Iris pigment epithelial cell (primary cell): ENCODE data around the gene FRMD1.

Source experiments
- DNase-seq: peaks from one replicate; pipeline ENCODE4 v3.0.0-alpha.2; 2011; ENCODE audit warnings: low read depth

The FRMD1 gene

DNA sequence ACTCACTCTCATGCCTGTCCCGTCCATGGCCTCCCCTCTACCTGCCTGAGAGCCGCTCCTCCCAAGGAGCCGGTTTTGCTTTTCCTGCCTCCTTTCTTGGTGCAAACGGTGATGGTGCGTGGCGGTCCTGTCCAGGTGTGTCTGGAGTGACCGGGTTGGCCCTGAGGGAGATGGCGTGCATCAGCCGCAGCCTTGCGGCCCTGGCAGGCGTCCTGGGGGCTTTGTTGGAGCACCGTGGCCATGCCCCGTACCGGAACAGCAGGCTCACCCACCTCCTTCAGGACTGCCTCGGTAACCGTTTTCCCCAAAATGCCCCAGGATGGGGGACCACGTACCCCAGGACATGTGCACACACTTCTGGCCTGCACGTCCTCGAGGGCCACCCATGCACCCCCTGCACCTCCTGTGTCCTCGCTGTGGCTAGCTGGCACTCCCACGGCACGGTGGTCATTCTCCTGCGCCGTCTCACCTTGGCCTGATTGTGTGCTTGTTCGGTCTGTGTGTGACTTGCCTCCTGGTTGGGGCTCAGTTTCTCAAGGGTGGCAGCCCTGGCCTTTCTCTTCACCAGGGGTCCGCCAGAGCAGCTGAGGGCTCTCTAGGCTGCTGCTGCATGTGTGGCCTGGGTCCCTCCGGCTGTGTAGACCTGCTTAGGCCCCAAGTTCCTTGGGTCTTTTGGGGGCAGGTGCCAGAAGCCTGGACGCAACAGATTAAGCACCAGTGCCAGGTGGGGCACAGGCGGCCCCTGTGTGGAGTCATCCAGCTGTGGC lies 36.4 kb downstream of the FRMD1 start:
- DNase-seq: no peak

DNA sequence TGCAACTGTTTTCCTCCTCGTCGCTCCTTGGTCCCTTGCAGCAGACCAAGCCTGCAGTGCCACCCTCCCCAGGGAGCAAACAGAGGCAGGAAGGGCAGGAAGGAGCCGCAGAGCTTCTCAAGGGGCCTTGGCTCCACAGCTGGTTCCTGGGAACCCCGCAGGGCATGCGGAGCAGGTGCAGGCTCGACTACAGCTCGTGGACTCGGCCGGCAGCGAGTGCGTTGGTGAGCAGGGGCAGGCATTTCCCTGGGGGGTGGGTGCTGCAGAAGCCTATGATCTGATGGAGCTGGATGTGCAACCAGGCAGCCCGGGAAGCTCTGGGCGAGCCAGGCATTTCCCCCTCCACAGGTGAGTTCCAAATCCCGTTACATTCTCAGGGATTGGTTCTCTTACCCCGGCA lies 37.1 kb downstream of the FRMD1 start:
- DNase-seq: no peak

DNA sequence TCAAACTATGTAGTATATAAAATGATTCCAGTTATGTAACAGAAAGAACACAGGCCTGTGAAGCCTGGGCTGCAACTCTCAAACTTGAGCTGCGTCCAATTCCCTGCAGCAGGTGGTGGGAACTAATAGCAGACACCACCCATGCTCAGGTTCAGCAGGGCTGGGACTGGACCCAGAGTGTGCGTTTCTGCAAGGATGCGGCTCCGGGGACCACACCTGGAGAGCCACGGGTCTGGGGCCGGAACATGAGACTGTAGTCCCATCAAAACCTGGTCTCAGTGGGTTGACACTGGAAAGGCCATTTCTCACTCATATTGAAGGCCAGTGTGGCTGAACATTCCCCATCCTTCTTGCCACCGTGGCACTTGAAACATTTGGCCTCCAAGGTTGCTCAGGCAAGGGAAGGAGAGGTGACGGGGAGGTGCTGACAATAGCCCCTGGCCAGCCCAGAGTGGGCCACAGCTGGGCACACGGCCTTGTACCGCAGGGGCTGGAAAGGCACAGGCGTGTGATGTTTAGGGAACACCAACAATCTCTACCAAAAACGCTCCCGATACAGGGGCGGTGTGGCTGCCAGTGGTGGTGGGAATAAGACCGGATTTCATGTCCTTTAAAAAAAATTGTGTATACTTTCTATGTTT lies 38.0 kb downstream of the FRMD1 start:
- no peak for DNase-seq

DNA sequence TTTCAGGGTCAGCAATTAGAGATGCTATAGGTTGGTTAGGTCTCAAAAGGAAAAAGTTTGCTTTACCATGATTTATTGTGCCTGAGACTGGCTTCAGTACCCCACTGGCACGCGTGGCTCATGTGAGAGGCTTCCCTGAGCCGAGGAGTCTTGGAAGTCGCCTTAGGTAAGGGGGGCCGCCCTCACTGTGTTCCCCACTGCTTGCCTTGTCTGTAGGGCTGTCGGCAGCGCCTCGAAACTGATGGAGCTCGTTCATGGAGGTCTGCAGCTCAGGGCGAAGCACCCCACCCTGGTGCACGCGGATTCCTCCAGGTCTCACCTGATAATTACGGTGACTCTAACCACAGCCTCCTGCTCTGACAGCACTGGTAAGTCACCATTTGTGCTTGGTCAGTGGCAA lies 39.2 kb downstream of the FRMD1 start:
- no peak for DNase-seq

DNA sequence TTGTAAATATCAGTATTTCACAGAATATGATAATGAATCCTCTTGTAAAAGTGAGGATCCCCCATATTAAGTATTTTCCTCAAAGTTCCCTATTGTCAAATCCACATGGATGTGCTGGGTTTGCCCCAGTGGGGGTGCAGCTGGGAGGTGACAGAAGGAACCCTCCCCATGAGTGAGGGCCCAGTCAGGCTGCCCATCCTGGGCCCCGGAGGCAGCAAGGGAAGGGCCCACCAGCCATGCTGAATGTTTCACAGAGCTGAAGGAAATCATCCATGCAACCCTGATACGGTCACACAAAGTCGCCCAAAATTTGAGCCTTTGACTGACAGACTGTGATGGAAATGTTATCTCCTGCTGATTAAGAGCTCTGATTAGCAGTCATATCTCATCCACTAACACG lies 39.7 kb downstream of the FRMD1 start:
- no peak for DNase-seq

DNA sequence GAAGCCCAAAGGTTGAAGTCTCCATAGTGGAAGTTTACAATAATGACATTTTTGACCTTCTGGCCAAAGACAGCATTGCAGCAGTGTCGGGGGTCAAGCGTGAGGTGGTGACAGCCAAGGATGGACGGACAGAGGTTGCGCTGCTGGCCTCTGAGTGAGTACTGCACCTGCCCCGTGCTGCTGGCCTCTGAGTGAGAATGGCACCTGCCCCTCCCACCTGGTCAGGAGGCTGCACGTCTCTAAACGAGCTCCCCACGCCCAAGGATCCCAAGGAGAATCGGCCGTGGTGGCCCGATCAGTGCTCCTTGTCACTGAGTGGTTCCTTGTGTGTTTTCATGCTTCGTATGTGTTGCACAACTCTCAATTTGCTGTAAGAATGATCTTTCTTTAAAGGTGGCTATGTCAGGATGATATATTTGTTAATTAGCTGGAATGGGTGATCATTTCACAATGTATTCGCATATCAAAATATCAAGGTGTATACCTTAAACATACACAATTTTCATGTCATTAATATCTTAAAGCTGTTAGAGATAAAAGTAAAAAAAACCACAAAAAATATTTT lies 40.4 kb downstream of the FRMD1 start:
- no peak for DNase-seq

DNA sequence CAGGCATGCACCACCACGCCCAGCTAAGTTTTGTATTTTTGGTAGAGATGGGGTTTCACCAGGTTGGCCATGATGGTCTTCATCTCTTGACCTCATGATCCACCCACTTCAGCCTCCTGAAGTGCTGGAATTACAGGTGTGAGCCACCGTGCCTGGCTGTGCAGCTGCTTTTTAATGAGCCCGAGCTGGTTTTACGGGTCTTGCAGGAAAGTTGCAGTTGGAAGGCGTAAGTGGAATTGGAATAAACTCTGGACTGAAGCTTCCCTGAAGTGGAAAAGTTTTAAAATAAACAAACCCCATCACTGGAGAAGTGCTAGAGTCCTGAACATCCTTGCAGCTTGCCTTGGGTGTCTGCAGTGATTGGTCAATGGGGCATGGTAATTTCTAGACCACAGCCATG lies 41.2 kb downstream of the FRMD1 start:
- DNase-seq: no peak

DNA sequence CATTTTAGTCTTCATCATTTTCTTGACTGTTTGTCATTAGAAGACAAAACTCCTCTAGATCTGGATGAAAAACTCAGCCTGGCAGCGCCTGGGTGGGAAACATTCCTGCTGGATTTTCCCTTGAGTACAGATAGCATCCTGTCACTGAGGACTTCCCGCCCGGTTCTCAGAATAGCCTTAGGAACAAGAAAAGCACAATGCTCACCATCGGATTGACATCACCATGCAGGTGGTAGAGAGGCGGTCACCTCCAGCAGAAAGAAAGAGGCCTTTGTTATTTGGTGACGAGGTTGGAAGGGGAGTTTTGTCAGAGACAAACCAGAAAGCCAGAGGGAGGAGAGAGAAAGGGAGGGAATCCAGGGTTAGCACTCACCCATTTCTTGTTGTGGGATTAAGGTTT lies 41.8 kb downstream of the FRMD1 start:
- no peak for DNase-seq

DNA sequence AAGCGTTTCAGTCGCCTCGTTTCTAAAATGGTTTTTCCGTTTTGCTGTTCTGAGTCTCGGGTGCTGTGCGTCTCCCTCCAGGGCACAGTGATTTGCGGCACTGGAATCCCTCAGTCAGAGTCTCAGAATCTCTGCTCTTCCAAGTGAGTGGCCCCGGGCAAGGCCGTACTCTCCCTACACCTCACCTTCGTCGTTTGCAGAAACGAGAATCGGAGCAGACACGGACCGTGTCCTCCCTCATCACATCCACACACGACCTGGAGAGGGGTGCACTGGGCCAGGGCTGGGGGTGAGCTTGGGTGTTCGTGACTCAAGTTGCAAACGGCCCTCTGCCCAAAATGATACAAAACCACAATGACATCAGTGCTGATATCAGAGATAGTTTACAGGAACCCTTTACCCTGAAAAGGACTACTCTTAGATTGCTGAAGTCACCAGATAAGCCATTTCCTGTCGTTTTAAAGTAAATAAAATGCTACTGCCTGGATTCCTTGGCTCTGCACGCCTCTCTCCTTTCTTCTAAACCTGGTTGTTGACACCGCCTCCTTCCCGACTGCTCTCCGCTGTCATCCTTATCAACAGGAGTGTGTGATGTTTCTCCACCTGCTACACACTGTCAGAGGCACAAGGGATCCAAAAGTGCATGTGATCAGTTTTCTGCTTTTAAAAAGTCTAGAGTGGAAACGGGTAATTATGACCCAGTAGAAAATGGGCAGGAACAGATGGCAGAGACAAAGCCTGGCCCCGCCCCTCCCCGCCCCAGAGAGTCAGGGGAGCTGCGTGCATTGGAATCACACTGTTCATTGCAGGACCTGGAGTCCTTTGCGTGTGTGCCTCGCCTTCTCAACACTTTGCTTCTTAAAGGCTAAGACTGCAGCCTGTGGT lies 43.1 kb downstream of the FRMD1 start:
- peak; percentile 36 for DNase-seq

DNA sequence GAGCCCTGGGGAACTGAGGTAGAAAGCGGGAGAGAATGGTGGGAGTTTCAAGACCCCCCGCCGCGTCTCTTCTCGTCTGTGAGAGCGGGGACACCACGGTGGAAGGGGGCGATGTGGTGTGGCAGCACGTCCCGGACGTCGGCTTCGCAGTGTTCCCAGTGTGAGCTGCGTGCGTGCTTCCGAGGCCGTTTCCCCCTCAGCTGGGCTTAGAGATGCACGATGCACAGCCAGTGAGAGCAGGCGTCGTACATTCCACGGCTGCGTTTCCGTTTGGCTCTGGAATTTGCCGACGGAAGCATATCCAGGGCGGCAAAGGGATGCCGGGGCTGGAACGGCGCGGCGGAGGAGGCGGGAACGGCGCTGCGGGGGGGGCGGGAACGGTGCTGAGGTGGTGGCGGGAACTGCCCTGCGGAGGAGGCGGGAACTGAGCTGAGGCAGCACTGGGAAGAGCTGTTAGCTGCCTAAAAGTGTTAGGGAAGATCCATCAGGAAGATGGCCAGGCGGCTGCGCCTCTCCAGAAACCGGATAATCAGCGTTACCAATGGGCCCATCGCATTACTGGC lies 43.8 kb downstream of the FRMD1 start:
- peak; percentile 69 for DNase-seq

DNA sequence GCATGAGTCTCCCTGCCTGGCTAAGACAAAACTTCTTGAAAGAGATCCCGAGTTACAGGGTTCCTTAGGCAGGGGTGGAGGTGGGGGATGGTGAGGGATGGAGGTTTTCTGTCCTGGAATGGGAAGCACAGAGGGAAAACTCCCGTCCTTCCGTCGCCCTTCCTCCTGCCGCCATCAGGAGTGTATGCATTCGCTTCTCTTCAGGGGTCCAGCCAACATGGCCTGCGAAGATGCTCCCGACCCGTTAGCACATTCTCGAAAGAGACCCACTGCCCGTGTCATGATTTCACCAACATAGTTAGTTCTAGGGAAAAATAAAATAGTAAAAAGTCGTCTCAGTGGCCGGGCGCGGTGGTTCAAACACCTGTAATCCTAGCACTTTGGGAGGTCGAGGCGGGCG lies 44.5 kb downstream of the FRMD1 start:
- DNase-seq: no peak

DNA sequence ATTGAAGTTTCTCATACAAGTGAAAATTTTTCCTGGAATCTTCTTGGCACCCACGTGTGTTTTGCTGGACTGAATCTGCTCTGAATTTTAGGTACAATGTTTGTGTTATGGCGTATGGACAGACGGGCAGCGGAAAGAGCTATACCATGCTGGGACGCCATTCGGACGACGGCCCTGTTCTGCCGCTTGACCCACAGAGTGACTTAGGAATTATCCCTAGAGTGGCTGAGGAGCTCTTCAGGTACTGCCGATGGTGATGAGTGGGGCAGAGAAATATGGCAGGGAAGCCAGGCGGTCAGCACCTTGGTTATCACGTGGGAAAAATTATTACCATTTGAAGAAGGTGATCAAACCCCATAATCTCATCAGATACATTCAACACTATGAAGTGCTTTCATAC lies 45.2 kb downstream of the FRMD1 start:
- no peak for DNase-seq

DNA sequence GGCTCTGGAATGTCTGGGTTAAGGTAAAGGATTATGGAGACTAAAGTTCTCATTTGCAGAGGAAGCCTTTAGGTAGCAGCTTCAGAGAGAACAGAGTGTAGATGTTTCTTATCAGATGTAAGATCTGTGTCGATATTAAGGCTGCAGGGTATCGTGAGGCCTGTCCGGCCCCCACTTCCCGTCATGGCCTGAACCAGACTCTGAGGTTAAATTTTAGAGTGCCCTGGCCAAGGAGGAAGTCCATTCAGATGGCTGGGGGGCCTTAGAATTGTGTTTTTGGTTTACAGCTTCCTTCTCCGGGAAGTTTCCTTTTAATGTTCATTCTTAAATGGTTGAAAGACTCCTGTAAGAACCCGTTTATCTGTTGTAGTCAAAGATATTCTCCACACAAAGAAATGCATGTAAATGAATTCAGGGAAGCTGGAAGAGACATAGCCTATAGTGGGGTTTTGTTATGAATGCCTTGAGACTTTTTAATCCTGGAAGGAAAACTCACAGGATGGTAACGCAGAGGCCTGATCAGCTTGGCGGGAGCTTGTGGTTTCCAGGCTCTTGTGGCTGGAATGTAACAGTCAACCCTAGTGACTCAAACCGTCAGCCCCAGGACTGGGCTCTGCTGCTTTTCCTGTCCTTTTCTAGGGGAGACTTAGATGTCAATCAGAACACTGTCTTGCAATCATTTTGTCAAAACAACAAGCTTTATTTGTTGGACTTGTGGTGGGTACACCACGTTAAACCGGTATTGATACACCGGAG lies 46.8 kb downstream of the FRMD1 start:
- DNase-seq: peak; percentile 86

DNA sequence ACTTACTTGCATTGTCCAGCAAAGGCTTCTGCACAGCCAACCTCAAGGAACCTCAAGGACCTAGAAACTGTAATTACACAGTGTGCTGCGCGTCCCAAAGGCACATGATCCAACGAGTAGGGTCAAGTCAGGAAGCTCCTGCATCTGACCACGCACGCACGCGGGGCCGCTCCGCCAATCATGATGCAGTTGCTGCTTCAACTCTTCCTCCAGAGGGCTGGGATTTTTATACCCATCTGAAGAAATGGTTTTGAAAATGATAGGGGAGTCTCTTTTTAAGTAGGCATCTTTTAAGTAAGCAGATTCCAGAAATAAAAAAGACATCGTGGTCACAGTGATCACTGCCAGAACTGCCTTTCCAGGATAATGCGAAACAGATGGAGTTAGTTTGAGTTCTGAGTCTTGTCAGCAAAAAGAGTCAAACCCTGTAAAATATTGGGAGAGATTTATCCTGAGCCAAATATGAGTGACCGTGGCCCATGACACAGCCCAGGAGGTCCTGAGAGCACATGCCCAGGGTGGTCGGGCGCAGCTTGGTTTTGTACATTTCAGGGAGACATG lies 47.5 kb downstream of the FRMD1 start:
- DNase-seq: peak; percentile 31

DNA sequence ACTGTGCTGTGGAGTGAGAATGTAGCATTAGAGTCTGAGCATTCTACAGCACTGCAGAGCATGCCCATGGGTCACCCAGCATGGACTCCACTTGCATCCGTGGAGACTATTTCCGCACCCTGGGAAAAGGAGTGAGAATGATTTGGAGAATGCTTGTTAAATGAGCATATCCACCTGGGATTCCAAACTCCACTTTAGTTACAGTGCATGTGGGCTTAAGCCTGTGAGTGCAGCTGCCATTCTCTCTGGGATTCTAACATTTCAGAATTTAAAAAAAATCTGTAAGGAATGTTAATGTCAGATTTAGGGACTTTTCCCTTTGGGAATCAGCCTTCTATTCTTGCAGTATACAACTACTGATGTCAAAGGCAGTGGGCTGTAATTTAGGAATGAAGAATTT lies 48.1 kb downstream of the FRMD1 start:
- no peak for DNase-seq

DNA sequence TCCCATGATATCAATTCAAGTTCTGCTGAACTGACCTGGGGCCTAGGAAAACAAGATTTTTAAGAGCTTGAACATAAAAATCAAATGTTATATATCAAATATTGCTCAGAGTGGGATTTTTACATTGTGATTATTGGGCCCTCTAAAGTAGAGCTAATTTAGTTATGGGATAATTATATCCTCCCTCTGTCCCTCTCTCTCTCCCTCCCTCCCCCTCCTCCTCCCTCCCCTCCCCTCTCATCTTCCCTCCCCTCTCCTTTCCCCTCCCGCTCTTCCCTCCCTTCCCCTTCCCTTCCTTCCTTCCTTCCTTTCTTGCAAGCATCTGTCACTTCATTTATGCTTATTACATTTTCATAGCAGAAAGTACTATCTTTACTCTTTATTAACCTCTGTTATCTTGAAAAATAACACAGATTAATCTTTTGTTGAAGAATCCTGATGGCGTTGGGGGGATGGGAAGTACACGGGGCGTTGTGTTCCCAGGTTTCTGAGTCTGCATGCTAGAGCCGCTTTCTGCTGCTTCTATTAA lies 48.7 kb downstream of the FRMD1 start:
- DNase-seq: no peak

DNA sequence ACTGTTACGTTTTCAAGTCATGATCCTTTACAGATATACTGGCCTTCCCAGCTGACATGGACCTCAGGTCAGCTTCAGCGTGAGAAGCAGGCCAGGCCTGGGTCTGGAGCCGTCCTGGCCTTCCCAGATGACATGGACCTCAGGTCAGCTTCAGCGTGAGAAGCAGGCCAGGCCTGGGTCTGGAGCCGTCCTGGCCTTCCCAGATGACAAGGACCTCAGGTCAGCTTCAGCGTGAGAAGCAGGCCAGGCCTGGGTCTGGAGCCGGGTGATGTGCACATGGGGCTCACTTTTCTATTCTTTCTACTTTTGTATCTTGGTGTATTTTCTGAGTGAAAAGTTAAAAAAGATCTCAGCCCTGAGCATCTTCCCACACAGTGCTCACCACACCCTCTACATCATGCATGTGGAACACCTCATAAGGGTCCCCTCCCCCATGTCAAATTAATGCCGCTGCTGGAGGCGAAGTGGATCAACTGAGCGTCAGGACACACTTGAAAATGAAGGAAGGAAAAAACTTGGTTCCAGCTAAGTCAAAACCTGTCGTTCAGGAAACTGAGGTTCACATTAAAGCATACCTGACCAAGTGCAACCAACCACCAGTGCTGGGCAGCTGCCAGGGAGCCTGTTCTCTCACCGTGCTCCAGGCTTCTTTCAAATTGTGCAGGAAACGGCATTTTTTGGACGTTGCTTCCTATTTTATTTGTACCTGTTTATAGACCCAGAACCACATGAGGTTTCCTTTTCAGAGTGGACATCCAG lies 49.4 kb downstream of the FRMD1 start:
- DNase-seq: no peak

DNA sequence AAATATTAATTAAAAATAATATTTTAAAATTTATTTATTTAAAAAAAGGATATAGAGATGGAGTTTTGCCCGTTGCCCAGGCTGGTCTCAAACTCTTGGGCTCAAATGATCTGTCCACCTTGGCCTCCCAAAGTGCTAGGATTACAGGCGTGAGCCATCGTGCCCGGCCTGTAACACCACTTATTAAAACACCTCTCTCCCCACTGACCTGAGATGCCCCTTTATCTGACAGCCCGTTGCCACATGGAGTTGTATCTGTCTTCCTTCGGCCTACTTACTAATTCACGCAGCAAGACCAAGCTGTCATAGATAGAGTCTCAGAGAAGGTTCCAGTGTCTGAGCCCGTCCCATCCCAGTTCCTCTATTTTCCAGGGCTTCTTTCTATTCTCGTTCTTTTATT lies 50.8 kb downstream of the FRMD1 start:
- no peak for DNase-seq

DNA sequence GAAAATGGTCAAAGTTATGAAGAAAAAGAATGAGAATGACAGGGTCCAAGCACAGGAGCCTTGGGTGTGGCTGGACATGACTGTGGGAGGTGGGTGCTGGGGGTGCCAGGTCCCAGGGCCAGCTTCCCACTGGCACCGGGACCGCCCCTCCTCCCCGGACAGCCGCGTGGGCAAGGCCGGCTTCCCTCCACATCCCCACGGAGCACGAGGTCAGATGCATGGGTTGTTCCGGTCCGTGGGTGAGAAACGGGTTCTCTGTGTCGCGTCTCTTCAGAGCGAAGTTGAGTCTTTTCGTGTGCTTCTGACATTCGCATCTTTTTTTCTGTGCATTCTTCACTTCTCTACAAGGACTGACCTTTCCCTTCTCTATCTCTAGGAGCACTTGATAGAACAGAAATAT lies 51.5 kb downstream of the FRMD1 start:
- DNase-seq: no peak

DNA sequence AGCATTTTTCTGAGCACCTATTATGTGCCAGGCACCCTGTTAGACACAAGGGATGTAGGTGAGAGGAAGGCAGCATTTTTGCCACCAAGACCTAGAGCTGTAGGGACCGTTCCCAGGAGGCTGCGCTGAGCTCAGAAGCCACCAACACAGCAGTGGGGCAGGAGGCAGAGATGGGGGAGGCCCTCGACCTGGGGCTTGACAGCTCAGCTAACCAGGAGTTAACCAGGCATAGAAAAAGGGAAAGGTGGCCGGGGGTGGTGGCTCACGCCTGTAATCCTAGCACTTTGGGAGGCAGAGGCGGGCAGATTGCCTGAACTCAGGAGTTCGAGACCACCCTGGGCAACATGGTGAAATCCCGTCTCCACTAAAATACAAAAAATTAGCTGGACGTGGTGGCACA lies 52.1 kb downstream of the FRMD1 start:
- no peak for DNase-seq
